Stomach (tissue), 4 donors: ENCODE measurements around the gene NEK6.
A peak's percentile ranks its signal among the peaks of the same experiment; 100 is the strongest.

Experiments
- EP300 ChIP-seq: sonication (generic); formaldehyde crosslinking; IDR thresholded peaks from one replicate; pipeline ENCODE4 v1.6.1; 2017; ENCODE audit warnings: antibody characterized with exemption
- POLR2A ChIP-seq, 4 donors: fragments of 450-650 bp; IDR thresholded peaks; one replicate each; pipeline ENCODE4 v1.6.1; 2016; ENCODE audit warnings: antibody characterized with exemption in 4 of 4, control low read depth in 2 of 4, mild to moderate bottlenecking in 1 of 4, moderate library complexity in 1 of 4
- POLR2AphosphoS5 ChIP-seq, 3 donors: sonication (generic); formaldehyde crosslinking; IDR thresholded peaks; one replicate each; pipeline ENCODE4 v1.6.1; 2016; ENCODE audit warnings: antibody characterized with exemption in 3 of 3
- TF ChIP-seq, protein P1 (sequence below), 7 experiments: fragments of 450-650 bp in 4 of 7; fragments of 200-600 bp in 3 of 7; sonication (generic) in 3 of 7; IDR thresholded peaks; one replicate each; pipeline ENCODE4 v1.5.1; 2016 to 2019; ENCODE audit warnings: antibody characterized with exemption in 7 of 7, control low read depth in 2 of 7, mild to moderate bottlenecking in 1 of 7

DNA sequence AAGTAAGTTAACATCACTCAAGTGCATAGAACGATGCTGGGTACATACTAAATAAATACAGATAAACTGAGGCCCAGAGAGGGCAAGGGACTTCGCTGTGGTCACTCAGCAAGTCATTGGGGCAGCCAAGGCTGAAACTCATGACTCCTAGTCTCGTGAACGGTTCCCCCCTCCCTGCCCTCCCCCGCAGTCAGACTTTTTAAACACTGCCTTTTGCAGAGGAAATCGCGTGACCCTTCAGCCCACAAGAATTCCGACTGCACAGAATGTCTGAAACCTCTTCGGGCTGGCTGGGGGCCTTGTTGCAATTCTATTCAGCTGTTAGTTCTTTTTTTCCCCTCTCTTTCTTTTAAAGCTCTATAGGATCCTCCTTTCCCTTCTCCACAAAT is 28.1 kb downstream of the NEK6 start:
- TF ChIP-seq, protein P1, sequence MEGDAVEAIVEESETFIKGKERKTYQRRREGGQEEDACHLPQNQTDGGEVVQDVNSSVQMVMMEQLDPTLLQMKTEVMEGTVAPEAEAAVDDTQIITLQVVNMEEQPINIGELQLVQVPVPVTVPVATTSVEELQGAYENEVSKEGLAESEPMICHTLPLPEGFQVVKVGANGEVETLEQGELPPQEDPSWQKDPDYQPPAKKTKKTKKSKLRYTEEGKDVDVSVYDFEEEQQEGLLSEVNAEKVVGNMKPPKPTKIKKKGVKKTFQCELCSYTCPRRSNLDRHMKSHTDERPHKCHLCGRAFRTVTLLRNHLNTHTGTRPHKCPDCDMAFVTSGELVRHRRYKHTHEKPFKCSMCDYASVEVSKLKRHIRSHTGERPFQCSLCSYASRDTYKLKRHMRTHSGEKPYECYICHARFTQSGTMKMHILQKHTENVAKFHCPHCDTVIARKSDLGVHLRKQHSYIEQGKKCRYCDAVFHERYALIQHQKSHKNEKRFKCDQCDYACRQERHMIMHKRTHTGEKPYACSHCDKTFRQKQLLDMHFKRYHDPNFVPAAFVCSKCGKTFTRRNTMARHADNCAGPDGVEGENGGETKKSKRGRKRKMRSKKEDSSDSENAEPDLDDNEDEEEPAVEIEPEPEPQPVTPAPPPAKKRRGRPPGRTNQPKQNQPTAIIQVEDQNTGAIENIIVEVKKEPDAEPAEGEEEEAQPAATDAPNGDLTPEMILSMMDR (IDR thresholded peaks at IDR 0.05): no peak
- TF ChIP-seq POLR2AphosphoS5 (IDR thresholded peaks at IDR 0.05) (peak in 1 of 3 donors; percentile 61), EP300 (no peak), POLR2A (IDR thresholded peaks at IDR 0.05) (no peak)
